SK-N-SH (cell line): ENCODE data around the gene ZBED1. TPM values are rescaled to one million over a fixed set of nuclear protein-coding genes. Genes with fewer than 3 reads are reported as not detected.
"Not testable (repeated sequence)": the region's sequence is repeated elsewhere in the genome, so short reads cannot be mapped to it uniquely, and the experiment has no call there.

Experiments used
- CTCF ChIA-PET: fragments of 300-600, 350-600 bp; formaldehyde crosslinking; extraction: SDS; loops from one replicate; lab custom pipeline; 2021; lab: Yijun Ruan, JAX
- POLR2A ChIA-PET: fragments of 350-600 bp; sonication (Branson Sonifier 250); formaldehyde crosslinking; extraction: SDS; loops from one replicate; lab custom pipeline; 2020; ENCODE audit warnings: antibody characterized with exemption, inconsistent platforms; lab: Yijun Ruan, JAX
- DNase-seq: peaks from one replicate; pipeline ENCODE4 v3.0.0; 2012
- H2AFZ ChIP-seq: fragments of 200-600 bp; sonication (generic); 2 replicates; pipeline ENCODE4 v1.8.1; 2016; ENCODE audit warnings: antibody characterized with exemption, mild to moderate bottlenecking, low read depth
- H3F3A ChIP-seq: fragments of 200-600 bp; sonication (generic); replicated peaks from 2 replicates; pipeline ENCODE3; 2016; ENCODE audit warnings: antibody characterized with exemption, mild to moderate bottlenecking; ENCODE audit not compliant: insufficient read depth
- H3K27ac ChIP-seq, 2 experiments: fragments of 200-500 bp in 1 of 2; fragments of 200-600 bp in 1 of 2; sonication (Bioruptor generic) in 1 of 2; sonication (generic), shearing (Covaris generic) in 1 of 2; 2 replicates each; pipeline versions ENCODE4 v1.5.1 to v1.6.1; 2014 to 2016; ENCODE audit warnings: low read depth in 2 of 2, inconsistent platforms in 1 of 2, low read length in 1 of 2, mild to moderate bottlenecking in 1 of 2, mixed read lengths in 1 of 2
- H3K27me3 ChIP-seq: fragments of 200-600 bp; sonication (generic), shearing (Covaris generic); 2 replicates; pipeline ENCODE4 v1.6.1; 2016; ENCODE audit warnings: mixed run types; ENCODE audit not compliant: insufficient read depth
- H3K36me3 ChIP-seq, 2 experiments: fragments of 200-500 bp in 1 of 2; fragments of 200-600 bp in 1 of 2; sonication (Bioruptor generic) in 1 of 2; sonication (generic) in 1 of 2; replicated peaks in 1 of 2; 2 replicates each; pipeline versions ENCODE3 to v1.5.1; 2014 to 2016; ENCODE audit warnings: low read length in 1 of 2, mild to moderate bottlenecking in 1 of 2; ENCODE audit not compliant: insufficient read depth in 2 of 2, control insufficient read depth in 1 of 2
- H3K4me1 ChIP-seq, 2 experiments: fragments of 200-500 bp in 1 of 2; fragments of 200-600 bp in 1 of 2; sonication (Bioruptor generic) in 1 of 2; sonication (generic), shearing (Covaris generic) in 1 of 2; 2 replicates each; pipeline versions ENCODE4 v1.5.1 to v1.6.1; 2014 to 2016; ENCODE audit warnings: low read depth in 1 of 2, low read length in 1 of 2, mixed run types in 1 of 2; ENCODE audit not compliant: insufficient read depth in 2 of 2, control insufficient read depth in 1 of 2
- H3K4me2 ChIP-seq: fragments of 200-600 bp; sonication (generic), shearing (Covaris generic); 2 replicates; pipeline ENCODE4 v1.6.1; 2017; ENCODE audit warnings: mixed run types
- H3K4me3 ChIP-seq, 2 experiments: fragments of 200-500 bp in 1 of 2; fragments of 200-600 bp in 1 of 2; sonication (Bioruptor generic) in 1 of 2; sonication (generic), shearing (Covaris generic) in 1 of 2; 2 replicates each; pipeline versions ENCODE4 v1.5.1 to v1.8.1; 2014 to 2016; ENCODE audit warnings: low read depth in 2 of 2, inconsistent platforms in 1 of 2, low read length in 1 of 2, mild to moderate bottlenecking in 1 of 2, mixed read lengths in 1 of 2, moderate library complexity in 1 of 2
- H3K79me2 ChIP-seq: fragments of 200-600 bp; sonication (generic); 2 replicates; pipeline ENCODE4 v1.8.1; 2017; ENCODE audit warnings: mild to moderate bottlenecking; ENCODE audit not compliant: insufficient read depth
- H3K9ac ChIP-seq: fragments of 200-600 bp; sonication (generic); 2 replicates; pipeline ENCODE4 v1.6.1; 2017; ENCODE audit warnings: mixed run types
- H3K9me2 ChIP-seq: fragments of 200-600 bp; sonication (generic); 2 replicates; pipeline ENCODE4 v1.6.1; 2017; ENCODE audit warnings: mixed run types
- H3K9me3 ChIP-seq: fragments of 200-600 bp; sonication (generic); 2 replicates; pipeline ENCODE4 v1.6.1; 2017; ENCODE audit warnings: mixed run types, mild to moderate bottlenecking, moderate library complexity
- H4K20me1 ChIP-seq: fragments of 200-600 bp; sonication (generic); 2 replicates; pipeline ENCODE4 v1.6.1; 2017; ENCODE audit warnings: mild to moderate bottlenecking, mixed run types; ENCODE audit not compliant: insufficient read depth
- ELF1 ChIP-seq: IDR thresholded peaks from 2 replicates; pipeline ENCODE4 v1.4.0; 2012
- EP300 ChIP-seq, 2 experiments: IDR thresholded peaks; 2 replicates each; pipeline versions ENCODE4 v1.4.0 to v1.6.1; 2012; ENCODE audit warnings: borderline replicate concordance in 1 of 2, low read depth in 1 of 2, low read length in 1 of 2
- FOXM1 ChIP-seq: IDR thresholded peaks from 2 replicates; pipeline ENCODE4 v1.4.0; 2012; ENCODE audit warnings: low read depth, mild to moderate bottlenecking
- IRF3 ChIP-seq: fragments of 150-350 bp; IDR thresholded peaks from 2 replicates; pipeline ENCODE4 v1.6.1; 2016; ENCODE audit warnings: mild to moderate bottlenecking, low read depth, low read length
- JUND ChIP-seq: IDR thresholded peaks from 2 replicates; pipeline ENCODE4 v1.4.0; 2012
- MEF2A ChIP-seq: IDR thresholded peaks from 2 replicates; pipeline ENCODE4 v1.4.0; 2012; ENCODE audit warnings: low read depth, borderline replicate concordance
- NFIC ChIP-seq: IDR thresholded peaks from 2 replicates; pipeline ENCODE4 v1.4.0; 2012; ENCODE audit warnings: borderline replicate concordance
- RFX5 ChIP-seq: IDR thresholded peaks from 2 replicates; pipeline ENCODE4 v1.6.1; 2012; ENCODE audit warnings: mild to moderate bottlenecking, improper control_type of control experiment, low read length
- RXRA ChIP-seq: IDR thresholded peaks from 2 replicates; pipeline ENCODE4 v1.4.0; 2012; ENCODE audit warnings: low read depth, mild to moderate bottlenecking, borderline replicate concordance
- SIN3A ChIP-seq: IDR thresholded peaks from 2 replicates; pipeline ENCODE4 v1.6.1; 2012; ENCODE audit warnings: low read depth, mild to moderate bottlenecking, low read length, moderate library complexity, borderline replicate concordance
- WGBS: methylation state at CpG from one replicate; pipeline ENCODE4 v1.1.6; 2017; ENCODE audit warnings: low lambda C conversion rate; 5-methylcytosine and 5-hydroxymethylcytosine counted together
- polyA plus RNA-seq, 3 experiments: library from polyadenylated mRNA; depleted of rRNA; stranded (reverse); fragments of >200 nt; gene quantifications; 2 replicates each; pipeline ENCODE4 v1.2.3, GENCODE V29; 2012

The ZBED1 gene
- polyA plus RNA-seq, 1 of the 3 experiments (the other 2 are of a cell fraction) = 16.7 TPM

- H4K20me1 ChIP-seq, H3K36me3 ChIP-seq, H3K4me3 ChIP-seq, H3K79me2 ChIP-seq, H3K4me1 ChIP-seq, H3K27ac ChIP-seq, H3K9me2 ChIP-seq, H3K9me3 ChIP-seq, DNase-seq, H3K27me3 ChIP-seq, H2AFZ ChIP-seq, POLR2A ChIA-PET, H3K4me2 ChIP-seq, H3K9ac ChIP-seq, H3F3A ChIP-seq, CTCF ChIA-PET: not testable (repeated sequence)
- WGBS = 91% methylated on average over 8 of the region's 10 CpGs
These were observed 40.7 kb downstream of the ZBED1 start for GRCh38 chrX:2460048-2460447.

- no peaks in the 10 kb centered on the region for H3F3A ChIP-seq
- H3K9ac ChIP-seq = no peak overlapping the region
- no peaks in the 10 kb centered on the region for H3K4me1 ChIP-seq
- H4K20me1 ChIP-seq = no peaks in the 10 kb centered on the region; the same call in none of the 2 replicates
- no peak overlapping the region for H3K27ac ChIP-seq
- no peak for DNase-seq
- H2AFZ ChIP-seq = no peak overlapping the region
- peaks cover 5% of the 10 kb centered on the region; the same call in 1 of the 2 replicates for H3K79me2 ChIP-seq
- CTCF ChIA-PET = no interaction called here
- no peak overlapping the region for H3K4me3 ChIP-seq
- H3K9me3 ChIP-seq = no peaks in the 10 kb centered on the region
- H3K9me2 ChIP-seq = no peaks in the 10 kb centered on the region
- WGBS = 89% methylated on average over 6 of the region's 6 CpGs
- no peak overlapping the region for H3K4me2 ChIP-seq
- no peaks in the 10 kb centered on the region for H3K36me3 ChIP-seq
- no peaks in the 10 kb centered on the region for H3K27me3 ChIP-seq
- POLR2A ChIA-PET = no interaction called here
- no peak for TF ChIP-seq IRF3
- no peak for TF ChIP-seq EP300 (IDR thresholded peaks at IDR 0.05; ENCODE audit: borderline replicate concordance in 1 of 2, low read depth in 1 of 2, low read length in 1 of 2)
These were observed 42.5 kb downstream of the ZBED1 start for GRCh38 chrX:2458309-2458708.

GRCh38 chrX:2457289-2458133 is 43.3 kb downstream of the ZBED1 start:
- no peak overlapping the region for H2AFZ ChIP-seq
- peaks cover 5% of the 10 kb centered on the region; the same call in 1 of the 2 replicates for H3K79me2 ChIP-seq
- no peaks in the 10 kb centered on the region for H3K36me3 ChIP-seq
- no peak for TF ChIP-seq NFIC
- TF ChIP-seq SIN3A = no peak
- TF ChIP-seq JUND = no peak
- TF ChIP-seq ELF1 = no peak
- TF ChIP-seq RXRA = no peak
- TF ChIP-seq MEF2A = no peak
- TF ChIP-seq RFX5 = no peak
- TF ChIP-seq FOXM1 = no peak
- 88% methylated on average over 23 of the region's 26 CpGs for WGBS
- no peak overlapping the region for H3K4me3 ChIP-seq
- H3K4me2 ChIP-seq = no peak overlapping the region
- DNase-seq = no peak
- H3K27me3 ChIP-seq = no peaks in the 10 kb centered on the region
- H4K20me1 ChIP-seq = no peaks in the 10 kb centered on the region; the same call in none of the 2 replicates
- H3K27ac ChIP-seq = no peak overlapping the region
- H3K9me3 ChIP-seq = no peaks in the 10 kb centered on the region
- no peak overlapping the region for H3K9ac ChIP-seq
- H3K9me2 ChIP-seq = no peaks in the 10 kb centered on the region
- ChIA-PET CTCF (no interaction called here), POLR2A (no interaction called here)
- no peaks in the 10 kb centered on the region for H3K4me1 ChIP-seq
- no peaks in the 10 kb centered on the region for H3F3A ChIP-seq

- H4K20me1 ChIP-seq, H3K9ac ChIP-seq, H3F3A ChIP-seq, H3K9me2 ChIP-seq, H2AFZ ChIP-seq, H3K4me3 ChIP-seq, POLR2A ChIA-PET, H3K79me2 ChIP-seq, H3K27me3 ChIP-seq, H3K9me3 ChIP-seq, H3K36me3 ChIP-seq, H3K4me1 ChIP-seq, DNase-seq, CTCF ChIA-PET, H3K27ac ChIP-seq, H3K4me2 ChIP-seq: not testable (repeated sequence)
- WGBS = 94% methylated on average over 8 of the region's 8 CpGs
These were observed 44.7 kb downstream of the ZBED1 start for GRCh38 chrX:2456091-2456490.

- H3K9ac ChIP-seq, DNase-seq, POLR2A ChIA-PET, H3K27ac ChIP-seq, H3K4me3 ChIP-seq, H3K36me3 ChIP-seq, H3K9me2 ChIP-seq, H3K4me1 ChIP-seq, H3K27me3 ChIP-seq, H3F3A ChIP-seq, CTCF ChIA-PET, H3K9me3 ChIP-seq, H2AFZ ChIP-seq, H3K4me2 ChIP-seq, H4K20me1 ChIP-seq, H3K79me2 ChIP-seq: not testable (repeated sequence)
- 98% methylated on average over 9 of the region's 9 CpGs for WGBS
These were observed 46.2 kb downstream of the ZBED1 start for GRCh38 chrX:2454620-2455019.
